K562 (cell line): ENCODE data around the gene AFAP1. TPM values are rescaled to one million over a fixed set of nuclear protein-coding genes. Genes with fewer than 3 reads are reported as not detected.

ENCODE experiments used
- REST ChIP-seq, 2 experiments: fragments of 450-650 bp; formaldehyde crosslinking in 1 of 2; IDR thresholded peaks; 2 replicates each; pipeline versions ENCODE4 v1.4.0 to v1.6.1; 2014 to 2020; ENCODE audit warnings: mild to moderate bottlenecking in 2 of 2, borderline replicate concordance in 1 of 2, low read depth in 1 of 2
- SRSF1 ChIP-seq: fragments of 200-400 bp; formaldehyde crosslinking; IDR thresholded peaks from 2 replicates; pipeline ENCODE4 v1.6.1; 2017; ENCODE audit warnings: mild to moderate bottlenecking, low read depth, low read length, moderate library complexity
- polyA plus RNA-seq, 8 experiments: library from polyadenylated mRNA; depleted of rRNA in 4 of 8; stranded (reverse) in 5 of 8; unstranded in 3 of 8; fragments of >200 nt; fragmentation: Nextera tagmentation in 2 of 8; fragmentation: Illumina TruSeq in 1 of 8; extraction: Ambion mirVana in 2 of 8; extraction: Trizol in 1 of 8; gene quantifications; 2 replicates each; pipeline versions ENCODE4 v1.2.1 to v1.2.3, GENCODE V29; 2011 to 2014; ENCODE audit warnings: inconsistent platforms in 1 of 8, missing spikeins in 1 of 8
- total RNA-seq, 7 experiments: library from RNA; depleted of rRNA in 6 of 7; stranded (reverse); fragments of >200 nt in 6 of 7; fragmentation: Illumina TruSeq in 2 of 7; extraction: Trizol in 2 of 7; gene quantifications; 2 replicates each; pipeline versions ENCODE4 v1.2.1 to v1.2.3, GENCODE V29; 2011 to 2021; ENCODE audit warnings: low replicate concordance in 1 of 7

Gene AFAP1
- total and polyA plus RNA-seq, 9 of the 15 experiments (the other 6 are each of a cell fraction or from before 2014, with no cell fraction given), result 0.07 to 0.42 (median 0.12) TPM; not detected in 1

GRCh38 chr4:7828011-7828720 is 111.5 kb downstream of the AFAP1 start (continued):
- TF ChIP-seq REST (IDR thresholded peaks at IDR 0.05; ENCODE audit: borderline replicate concordance) (no peak), REST (CRISPR knock-in tag; IDR thresholded peaks at IDR 0.05; ENCODE audit: low read depth) (no peak), SRSF1 (no peak)
